ENCODE measurements around the gene TMEM185B.

TMEM185B gene

GRCh38 chr2:120174963-120175581, 48.1 kb downstream of the TMEM185B start:
- peak; percentile 14 for DNase-seq (ENCODE audit: extremely low spot score, insufficient read length, low read depth)
- peak; percentile 79 for FAIRE-seq
